ENCODE measurements around the gene TRIM72. TPM values are rescaled to one million over a fixed set of nuclear protein-coding genes. Genes with fewer than 3 reads are reported as not detected.

Gene TRIM72
- total and polyA plus RNA-seq, 2 of the 8 experiments (the other 6 are each of a cell fraction or from before 2014, with no cell fraction given): 0.57 to 2.1 TPM

DNA sequence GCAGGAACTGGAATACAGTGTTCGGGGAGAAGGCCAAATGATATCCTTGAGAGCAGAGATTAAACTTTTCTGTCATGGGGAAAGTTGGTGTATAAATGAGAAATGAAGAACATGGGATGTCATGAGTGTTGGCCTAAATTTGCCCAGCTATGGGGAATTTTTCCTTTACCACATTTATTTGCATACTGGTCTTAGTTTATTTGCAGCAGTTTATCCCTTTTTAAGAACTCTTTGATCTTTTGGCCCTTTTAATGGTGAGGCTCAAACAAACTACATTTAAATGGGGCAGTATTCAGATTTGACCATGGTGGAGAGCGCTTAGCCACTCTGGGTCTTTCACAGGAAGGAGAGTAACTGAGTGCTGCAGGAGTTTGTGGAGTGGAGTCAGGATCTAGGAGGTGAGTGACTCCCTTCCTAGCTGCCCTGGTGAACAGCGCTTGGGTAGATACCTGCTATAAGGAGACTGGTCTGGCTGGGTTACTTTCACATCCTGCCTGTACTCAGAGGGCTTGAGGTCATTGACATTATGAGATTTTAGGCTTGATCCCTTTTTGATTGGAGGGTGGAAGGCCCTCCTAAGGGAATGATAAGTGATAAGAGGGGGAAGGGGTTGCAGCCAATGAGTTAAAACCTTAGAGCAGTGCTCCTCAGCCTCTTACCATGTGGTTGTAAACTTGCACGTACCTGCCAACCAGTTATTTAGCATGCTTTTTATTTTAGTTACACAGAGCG lies 22.1 kb upstream of the TRIM72 start:
- no peak overlapping the region for H2BK12ac ChIP-seq (ENCODE audit: low read depth, low read length)
- no peak overlapping the region for H2BK20ac ChIP-seq (ENCODE audit: low read length)
- H2AFZ ChIP-seq (ENCODE audit: low read length): no peak overlapping the region
- DNase-seq (ENCODE audit: low read depth in 1 of 2, low spot score in 2 of 2) (no peak), FAIRE-seq (no peak)
- no peaks in the 10 kb centered on the region for H3K27me3 ChIP-seq (replicated peaks in 1 of 4; ENCODE audit: control insufficient read depth in 3 of 4, extremely low read depth in 1 of 4, insufficient read depth in 3 of 4, low read length in 3 of 4)
- H4K8ac ChIP-seq (ENCODE audit: extremely low read depth, insufficient read depth, low read length): no peak overlapping the region
- no peaks in the 10 kb centered on the region for H3K4me1 ChIP-seq (replicated peaks in 1 of 4; ENCODE audit: control insufficient read depth in 3 of 4, insufficient read depth in 4 of 4, low read length in 3 of 4)
- H3K18ac ChIP-seq (ENCODE audit: extremely low read depth, low read length): no peak overlapping the region
- TF ChIP-seq SIN3A (conservative IDR thresholded peaks at IDR 0.05 in 1 of 2, IDR thresholded peaks at IDR 0.05 in 1 of 2; ENCODE audit: low read depth in 1 of 2, low read length in 2 of 2): no peak
- peak; percentile 84 for TF ChIP-seq POLR2AphosphoS5 (IDR thresholded peaks at IDR 0.05; ENCODE audit: low read depth, low read length)
- peak in 1 of 2 experiments; percentile 69; a peak in 2 of 3 replicates for TF ChIP-seq POLR2A (IDR thresholded peaks at IDR 0.05; ENCODE audit: control extremely low read depth in 1 of 2, low read depth in 2 of 2, low read length in 2 of 2)
- peaks cover 64 to 97% (median 95%) of the 10 kb centered on the region in 4 experiments for H3K36me3 ChIP-seq (ENCODE audit: control insufficient read depth in 2 of 4, insufficient read depth in 4 of 4, low read length in 3 of 4)
- no peak overlapping the region for H3K23ac ChIP-seq (ENCODE audit: insufficient read length)
- H2BK120ac ChIP-seq (replicated peaks; ENCODE audit: low read depth, low read length): no peak overlapping the region
- no peak overlapping the region for H4K91ac ChIP-seq (replicated peaks; ENCODE audit: insufficient read length, low read length)
- H3K9ac ChIP-seq (replicated peaks in 1 of 4; ENCODE audit: extremely low read depth in 1 of 4, low read depth in 3 of 4, low read length in 3 of 4): no peak overlapping the region
- H2BK5ac ChIP-seq (ENCODE audit: low read depth, low read length): no peak overlapping the region
- no peak overlapping the region for H3K4me2 ChIP-seq (ENCODE audit: insufficient read depth in 1 of 2, low read depth in 2 of 2, low read length in 2 of 2)
- H3K79me2 ChIP-seq (ENCODE audit: control insufficient read depth in 1 of 2, insufficient read depth in 2 of 2, low read length in 2 of 2): peaks cover 0 to 42% of the 10 kb centered on the region in 2 experiments; a peak in 2 of 4 replicates
- 90% methylated on average over 5 of the region's 5 CpGs; no CpG with 5 or more reads in 1 of the 2 experiments for WGBS, 2 experiments (ENCODE audit: extremely low coverage in 1 of 2, insufficient coverage in 1 of 2, insufficient read length in 1 of 2, insufficient replicate concordance in 2 of 2, low coverage in 1 of 2, low lambda C conversion rate in 2 of 2, missing lambda C conversion rate in 1 of 2)
- no peak overlapping the region for H2AK5ac ChIP-seq (ENCODE audit: low read depth, low read length)
- H3K14ac ChIP-seq (ENCODE audit: insufficient read length): no peak overlapping the region
- H3K27ac ChIP-seq (ENCODE audit: low read depth, low read length): no peak overlapping the region
- H2BK15ac ChIP-seq (ENCODE audit: low read length): no peak overlapping the region
- peaks cover 11 to 39% of the 10 kb centered on the region in 2 experiments for H4K20me1 ChIP-seq (replicated peaks in 1 of 2; ENCODE audit: control insufficient read depth in 1 of 2, insufficient read depth in 2 of 2, low read length in 2 of 2)
- H3K79me1 ChIP-seq (ENCODE audit: low read depth, low read length): peaks cover 9% of the 10 kb centered on the region
- POLR2A ChIA-PET (ENCODE audit: partially characterized antibody): interaction anchor here (1.2 to 17.4 kb wide), 7 partner anchors 7 to 142 kb away, joined by 4 to 430 read pairs (median 9); partner anchors contain the start of genes FUS, PRSS8, PYCARD and PYDC1
- CTCF ChIA-PET (ENCODE audit: partially characterized antibody): no interaction called here
- H3K4me3 ChIP-seq (ENCODE audit: extremely low read depth in 1 of 4, insufficient read depth in 2 of 4, low read depth in 3 of 4, low read length in 4 of 4): no peak overlapping the region
- no peak overlapping the region for H3K56ac ChIP-seq (replicated peaks; ENCODE audit: insufficient read length, low read depth, low read length)
- no peak overlapping the region for H4K5ac ChIP-seq (ENCODE audit: insufficient read length, low read depth, low read length)
- H3K4ac ChIP-seq (replicated peaks; ENCODE audit: insufficient read length, low read depth, low read length): no peak overlapping the region
- H3K9me3 ChIP-seq (ENCODE audit: insufficient read depth in 2 of 2, low read depth in 1 of 2, low read length in 1 of 2): no peaks in the 10 kb centered on the region
- no peaks in the 10 kb centered on the region for H3K23me2 ChIP-seq (ENCODE audit: low read depth, low read length)

Data from H1 (cell line).